Vagina (tissue), 2 donors: ENCODE measurements around the gene PMEPA1. TPM values are rescaled to one million over a fixed set of nuclear protein-coding genes. Genes with fewer than 3 reads are reported as not detected.
A peak's percentile ranks its signal among the peaks of the same experiment; 100 is the strongest.

ENCODE experiments used
- DNase-seq, 2 donors: peaks; one replicate each; pipeline ENCODE4 v3.0.0-alpha.2; 2017; ENCODE audit errors: extremely low spot score in 2 of 2
- H3K27ac ChIP-seq: fragments of 200-600 bp; sonication (generic); one replicate; pipeline ENCODE4 v1.5.1; 2019
- H3K27me3 ChIP-seq: fragments of 200-600 bp; sonication (generic); one replicate; pipeline ENCODE4 v1.5.1; 2019
- H3K36me3 ChIP-seq, 2 donors: fragments of 200-600 bp; sonication (generic); one replicate each; pipeline ENCODE4 v1.5.1; 2017 to 2019
- H3K4me1 ChIP-seq: fragments of 200-600 bp; sonication (generic); one replicate; pipeline ENCODE4 v1.5.1; 2019
- H3K4me3 ChIP-seq, 2 donors: fragments of 200-600 bp; sonication (generic); 1 replicate in 1 of 2; 2 replicates in 1 of 2; pipeline ENCODE4 v1.5.1; 2016 to 2019
- H3K9me3 ChIP-seq: fragments of 200-600 bp; sonication (generic); one replicate; pipeline ENCODE4 v1.5.1; 2019
- POLR2A ChIP-seq, 2 donors: fragments of 450-650 bp; IDR thresholded peaks; one replicate each; pipeline ENCODE4 v1.6.1; 2017; ENCODE audit warnings: antibody characterized with exemption in 2 of 2, mild to moderate bottlenecking in 2 of 2, moderate library complexity in 2 of 2
- POLR2AphosphoS5 ChIP-seq, 2 donors: sonication (generic); formaldehyde crosslinking; IDR thresholded peaks; one replicate each; pipeline ENCODE4 v1.9.0; 2017; ENCODE audit warnings: antibody characterized with exemption in 2 of 2, mild to moderate bottlenecking in 2 of 2, low read depth in 1 of 2; ENCODE audit not compliant: insufficient read depth in 1 of 2
- intact Hi-C: fragments of 100-400 bp; cut with DNase I; formaldehyde crosslinking; loops from one replicate; pipeline ENCODE4 v1.15.1; 2023
- total RNA-seq: library from RNA; depleted of rRNA; stranded (reverse); fragments of >200 nt; gene quantifications from one replicate; pipeline ENCODE4 v1.2.3, GENCODE V29; 2016
- TF ChIP-seq, protein P1 (sequence below), 3 experiments: fragments of 450-650 bp in 2 of 3; fragments of 200-600 bp in 1 of 3; sonication (generic) in 1 of 3; IDR thresholded peaks; one replicate each; pipeline ENCODE4 v1.5.1; 2017 to 2019; ENCODE audit warnings: antibody characterized with exemption in 3 of 3, mild to moderate bottlenecking in 2 of 3, moderate library complexity in 2 of 3

PMEPA1 gene
- total RNA-seq, 1 donor from 2014 or later, result 11.3 TPM

DNA sequence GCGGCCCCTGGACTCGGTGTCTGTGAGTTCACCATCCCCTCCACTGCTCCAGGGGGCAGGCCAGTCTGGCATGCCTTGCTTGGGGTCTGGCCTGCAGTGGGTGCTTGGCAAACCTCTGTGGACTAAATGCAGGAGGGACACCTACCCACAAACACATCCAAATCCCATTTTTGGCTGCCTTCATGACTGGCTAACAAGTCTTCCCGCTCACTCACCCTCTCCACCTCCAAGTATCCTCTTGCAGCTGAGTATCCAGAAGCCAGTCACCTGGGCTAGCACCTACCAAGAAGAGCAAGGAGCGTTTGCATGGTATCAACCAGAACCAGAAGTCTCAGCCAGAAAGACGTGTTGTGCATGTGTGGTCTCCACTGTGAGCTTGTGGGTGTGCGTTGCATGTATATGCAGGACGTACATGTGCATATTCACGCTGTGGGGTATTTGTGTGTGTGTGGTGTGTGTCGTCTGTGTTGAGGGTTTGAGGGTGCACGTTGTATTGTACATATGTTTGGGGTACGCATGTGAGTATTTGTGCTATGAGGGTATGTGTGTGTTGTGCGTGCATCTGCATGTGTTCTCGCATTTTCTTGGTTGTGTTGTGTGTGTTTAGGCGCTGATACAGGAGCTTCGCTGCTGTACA is 5.6 kb upstream of the PMEPA1 start:
- Histone ChIP-seq H3K9me3 (no peaks in the 10 kb centered on the region), H3K27me3 (no peaks in the 10 kb centered on the region), H3K4me3 (no peak overlapping the region), H3K4me1 (peaks cover 49% of the 10 kb centered on the region), H3K27ac (no peak overlapping the region), H3K36me3 (no peaks in the 10 kb centered on the region)
- no peak for TF ChIP-seq POLR2A (IDR thresholded peaks at IDR 0.05)
- TF ChIP-seq POLR2AphosphoS5 (IDR thresholded peaks at IDR 0.05; ENCODE audit: insufficient read depth in 1 of 2, low read depth in 1 of 2), result no peak
- TF ChIP-seq, protein P1, sequence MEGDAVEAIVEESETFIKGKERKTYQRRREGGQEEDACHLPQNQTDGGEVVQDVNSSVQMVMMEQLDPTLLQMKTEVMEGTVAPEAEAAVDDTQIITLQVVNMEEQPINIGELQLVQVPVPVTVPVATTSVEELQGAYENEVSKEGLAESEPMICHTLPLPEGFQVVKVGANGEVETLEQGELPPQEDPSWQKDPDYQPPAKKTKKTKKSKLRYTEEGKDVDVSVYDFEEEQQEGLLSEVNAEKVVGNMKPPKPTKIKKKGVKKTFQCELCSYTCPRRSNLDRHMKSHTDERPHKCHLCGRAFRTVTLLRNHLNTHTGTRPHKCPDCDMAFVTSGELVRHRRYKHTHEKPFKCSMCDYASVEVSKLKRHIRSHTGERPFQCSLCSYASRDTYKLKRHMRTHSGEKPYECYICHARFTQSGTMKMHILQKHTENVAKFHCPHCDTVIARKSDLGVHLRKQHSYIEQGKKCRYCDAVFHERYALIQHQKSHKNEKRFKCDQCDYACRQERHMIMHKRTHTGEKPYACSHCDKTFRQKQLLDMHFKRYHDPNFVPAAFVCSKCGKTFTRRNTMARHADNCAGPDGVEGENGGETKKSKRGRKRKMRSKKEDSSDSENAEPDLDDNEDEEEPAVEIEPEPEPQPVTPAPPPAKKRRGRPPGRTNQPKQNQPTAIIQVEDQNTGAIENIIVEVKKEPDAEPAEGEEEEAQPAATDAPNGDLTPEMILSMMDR (IDR thresholded peaks at IDR 0.05), result no peak
- DNase-seq, result no peak
- intact Hi-C loops, result no loop called here

DNA sequence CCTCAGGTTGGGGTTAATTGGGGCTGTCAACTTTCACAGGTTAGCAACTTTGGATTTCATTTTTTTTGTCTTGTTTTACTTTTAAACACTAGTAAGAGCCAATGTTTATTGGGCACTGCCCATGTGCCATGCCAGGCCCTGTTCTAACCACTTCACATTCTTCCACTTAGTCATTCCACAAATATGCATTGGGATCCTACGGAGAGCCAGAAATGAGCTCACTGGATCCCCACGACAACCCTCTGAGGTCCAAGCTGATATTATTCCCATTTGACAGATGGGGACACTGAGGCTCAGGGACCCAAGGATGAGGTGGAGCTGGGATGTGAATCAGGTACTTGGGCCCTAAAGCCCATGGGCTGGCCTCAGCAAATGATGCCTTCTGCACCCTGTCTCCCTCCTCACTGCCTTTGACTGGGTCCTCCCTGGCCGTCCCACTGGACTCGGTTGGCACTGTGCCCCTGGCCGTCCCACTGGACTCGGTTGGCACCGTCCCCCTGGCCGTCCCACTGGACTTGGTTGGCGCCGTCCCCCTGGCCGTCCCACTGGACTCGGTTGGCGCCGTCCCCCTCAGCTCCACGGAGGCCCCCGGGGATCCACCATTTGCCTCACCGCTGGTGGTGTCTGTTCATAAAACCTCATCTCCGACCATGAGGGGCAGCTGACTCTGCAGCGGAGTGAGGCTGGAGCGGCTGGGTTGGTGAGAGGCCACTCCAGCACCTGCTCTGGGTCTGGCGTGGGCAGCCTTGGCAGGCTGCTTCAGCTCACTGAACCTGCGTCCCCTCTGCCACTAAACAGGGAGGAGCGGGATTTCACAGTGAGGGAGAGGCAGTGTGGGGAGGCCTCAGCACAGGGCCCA is 4.8 kb upstream of the PMEPA1 start:
- TF ChIP-seq, protein P1 (IDR thresholded peaks at IDR 0.05), result no peak
- no peak for TF ChIP-seq POLR2AphosphoS5 (IDR thresholded peaks at IDR 0.05; ENCODE audit: insufficient read depth in 1 of 2, low read depth in 1 of 2)
- TF ChIP-seq POLR2A (IDR thresholded peaks at IDR 0.05), result no peak
- no peaks in the 10 kb centered on the region for H3K36me3 ChIP-seq
- intact Hi-C loops, result no loop called here
- H3K4me3 ChIP-seq, result no peak overlapping the region
- DNase-seq, result no peak
- H3K27ac ChIP-seq, result no peak overlapping the region
- H3K9me3 ChIP-seq, result no peaks in the 10 kb centered on the region
- H3K4me1 ChIP-seq, result peaks cover 51% of the 10 kb centered on the region
- H3K27me3 ChIP-seq, result no peaks in the 10 kb centered on the region

DNA sequence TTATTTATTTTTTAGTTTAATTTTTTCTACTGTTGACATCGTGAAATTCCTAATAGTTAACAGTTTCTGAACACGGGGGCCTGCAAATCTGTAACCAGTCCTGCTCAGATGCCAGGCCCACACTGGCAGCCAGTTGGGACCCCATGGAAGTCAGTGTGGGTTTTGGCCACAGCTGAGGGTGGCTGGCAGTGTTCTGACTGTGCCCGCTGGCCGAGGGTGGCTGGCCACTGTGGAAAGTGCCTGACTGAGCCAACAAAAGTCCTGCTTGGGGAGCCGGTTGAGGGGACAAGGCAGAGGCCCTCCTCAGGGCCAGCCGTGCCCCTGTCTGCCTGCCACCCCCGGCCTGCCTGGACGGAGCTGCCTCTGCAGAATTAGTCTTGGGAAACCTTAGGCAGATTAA is 4.1 kb upstream of the PMEPA1 start:
- TF ChIP-seq, protein P1 (IDR thresholded peaks at IDR 0.05), result no peak
- TF ChIP-seq POLR2A (IDR thresholded peaks at IDR 0.05) (no peak), POLR2AphosphoS5 (IDR thresholded peaks at IDR 0.05; ENCODE audit: insufficient read depth in 1 of 2, low read depth in 1 of 2) (no peak)
- no peaks in the 10 kb centered on the region for H3K9me3 ChIP-seq
- intact Hi-C loops, result no loop called here
- no peaks in the 10 kb centered on the region for H3K36me3 ChIP-seq
- H3K27ac ChIP-seq, result no peak overlapping the region
- peaks cover 49% of the 10 kb centered on the region for H3K4me1 ChIP-seq
- DNase-seq, result no peak
- H3K27me3 ChIP-seq, result no peaks in the 10 kb centered on the region
- no peak overlapping the region for H3K4me3 ChIP-seq

DNA sequence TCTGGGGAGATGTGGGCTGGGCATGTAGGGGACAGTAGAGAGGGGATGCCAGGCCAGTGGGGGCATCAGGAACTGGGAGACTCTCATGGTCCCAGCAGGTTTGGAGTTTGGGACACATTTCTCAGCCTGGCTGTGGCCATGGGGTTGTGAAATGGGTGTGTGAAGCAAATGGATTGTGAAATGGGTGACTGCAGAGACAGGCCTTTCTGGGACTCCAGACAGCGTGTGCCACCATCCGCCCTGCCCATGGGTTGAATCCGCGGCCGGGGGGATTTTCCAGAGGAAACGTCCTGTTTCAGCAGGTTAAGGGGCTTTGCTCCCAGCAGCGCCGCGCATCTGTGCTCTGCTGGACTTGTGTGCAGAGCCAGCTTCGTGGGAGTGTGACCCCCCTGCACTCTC is 3.7 kb upstream of the PMEPA1 start:
- Histone ChIP-seq H3K9me3 (no peaks in the 10 kb centered on the region), H3K4me1 (peaks cover 50% of the 10 kb centered on the region), H3K27me3 (no peaks in the 10 kb centered on the region), H3K27ac (no peak overlapping the region), H3K4me3 (no peak overlapping the region), H3K36me3 (no peaks in the 10 kb centered on the region)
- DNase-seq, result no peak
- TF ChIP-seq POLR2AphosphoS5 (IDR thresholded peaks at IDR 0.05; ENCODE audit: insufficient read depth in 1 of 2, low read depth in 1 of 2), result peak in 1 of 2 donors; percentile 13
- TF ChIP-seq, protein P1 (IDR thresholded peaks at IDR 0.05), result no peak
- TF ChIP-seq POLR2A (IDR thresholded peaks at IDR 0.05), result no peak
- intact Hi-C loops, result no loop called here
